SK-N-SH treated with all-trans-retinoic acid at 6 μM for 48 hours (cell line): ENCODE results near the gene TSPO.

ENCODE experiments used
- ATAC-seq: fragments of 200-7000 bp; cut with Tn5 transposase; 3 replicates; pipeline ENCODE4 v1.9.1; 2020; ENCODE audit warnings: mild to moderate bottlenecking, moderate library complexity
- ARNTL ChIP-seq: fragments of 450-650 bp; formaldehyde crosslinking; IDR thresholded peaks from 2 replicates; pipeline ENCODE4 v1.5.0; 2020; ENCODE audit warnings: low read depth, mild to moderate bottlenecking, moderate library complexity, borderline replicate concordance
- BACH2 ChIP-seq: fragments of 250-450 bp; sonication (Bioruptor Pico); IDR thresholded peaks from 2 replicates; pipeline ENCODE4 v1.9.0; 2021; ENCODE audit warnings: mild to moderate bottlenecking, borderline replicate concordance
- CSDC2 ChIP-seq: fragments of 250-450 bp; sonication (Bioruptor Pico); IDR thresholded peaks from 2 replicates; pipeline ENCODE4 v1.5.0; 2020; ENCODE audit warnings: mild to moderate bottlenecking, moderate library complexity
- GLIS3 ChIP-seq: fragments of 250-450 bp; sonication (Bioruptor Pico); IDR thresholded peaks from 2 replicates; pipeline ENCODE4 v1.5.0; 2020; ENCODE audit warnings: mild to moderate bottlenecking, moderate library complexity
- ISL1 ChIP-seq: fragments of 250-450 bp; sonication (Bioruptor Pico); IDR thresholded peaks from 2 replicates; pipeline ENCODE4 v2.1.2; 2022; ENCODE audit warnings: mild to moderate bottlenecking, moderate library complexity
- OSR1 ChIP-seq: fragments of 250-450 bp; sonication (Bioruptor Pico); IDR thresholded peaks from 2 replicates; pipeline ENCODE4 v1.8.0; 2022; ENCODE audit warnings: moderate library complexity, mild to moderate bottlenecking, inconsistent platforms
- PPARA ChIP-seq: fragments of 250-450 bp; sonication (Bioruptor Pico); IDR thresholded peaks from 2 replicates; pipeline ENCODE4 v1.5.0; 2020; ENCODE audit warnings: mild to moderate bottlenecking, borderline replicate concordance
- RARB ChIP-seq: fragments of 250-450 bp; sonication (Bioruptor Pico); IDR thresholded peaks from 2 replicates; pipeline ENCODE4 v1.8.0; 2021; ENCODE audit warnings: mild to moderate bottlenecking, moderate library complexity
- SNAI2 ChIP-seq: fragments of 250-450 bp; sonication (Bioruptor Pico); IDR thresholded peaks from 2 replicates; pipeline ENCODE4 v1.5.0; 2020; ENCODE audit warnings: mild to moderate bottlenecking, moderate library complexity
- TCF4 ChIP-seq: fragments of 250-450 bp; sonication (Bioruptor Pico); IDR thresholded peaks from 2 replicates; pipeline ENCODE4 v1.8.0; 2021; ENCODE audit warnings: mild to moderate bottlenecking, moderate library complexity, borderline replicate concordance
- TOX ChIP-seq: fragments of 250-450 bp; sonication (Bioruptor Pico); IDR thresholded peaks from 2 replicates; pipeline ENCODE4 v1.8.0; 2021; ENCODE audit warnings: mild to moderate bottlenecking, moderate library complexity, borderline replicate concordance
- ZFP3 ChIP-seq: fragments of 250-450 bp; sonication (Bioruptor Pico); IDR thresholded peaks from 2 replicates; pipeline ENCODE4 v1.5.0; 2020; ENCODE audit warnings: mild to moderate bottlenecking, moderate library complexity
- ZFP30 ChIP-seq: fragments of 450-650 bp; formaldehyde crosslinking; IDR thresholded peaks from 2 replicates; pipeline ENCODE4 v1.5.0; 2022; ENCODE audit warnings: mild to moderate bottlenecking, moderate library complexity
- TF ChIP-seq, protein P1 (sequence below): fragments of 250-450 bp; sonication (Bioruptor Pico); IDR thresholded peaks from 2 replicates; pipeline ENCODE4 v1.5.0; 2020; ENCODE audit warnings: mild to moderate bottlenecking, moderate library complexity
- TF ChIP-seq, protein P2 (sequence below): fragments of 250-450 bp; sonication (Bioruptor Pico); IDR thresholded peaks from 2 replicates; pipeline ENCODE4 v1.5.1; 2021; ENCODE audit warnings: mild to moderate bottlenecking, moderate library complexity
- TF ChIP-seq, protein P3 (sequence below): fragments of 250-450 bp; sonication (Bioruptor Pico); IDR thresholded peaks from 2 replicates; pipeline ENCODE4 v1.8.0; 2021; ENCODE audit warnings: low read depth, mild to moderate bottlenecking, moderate library complexity, borderline replicate concordance
- TF ChIP-seq, protein P4 (sequence below): fragments of 250-450 bp; sonication (Bioruptor Pico); IDR thresholded peaks from 2 replicates; pipeline ENCODE4 v1.5.1; 2020; ENCODE audit warnings: low read depth, mild to moderate bottlenecking, moderate library complexity

The TSPO gene

DNA sequence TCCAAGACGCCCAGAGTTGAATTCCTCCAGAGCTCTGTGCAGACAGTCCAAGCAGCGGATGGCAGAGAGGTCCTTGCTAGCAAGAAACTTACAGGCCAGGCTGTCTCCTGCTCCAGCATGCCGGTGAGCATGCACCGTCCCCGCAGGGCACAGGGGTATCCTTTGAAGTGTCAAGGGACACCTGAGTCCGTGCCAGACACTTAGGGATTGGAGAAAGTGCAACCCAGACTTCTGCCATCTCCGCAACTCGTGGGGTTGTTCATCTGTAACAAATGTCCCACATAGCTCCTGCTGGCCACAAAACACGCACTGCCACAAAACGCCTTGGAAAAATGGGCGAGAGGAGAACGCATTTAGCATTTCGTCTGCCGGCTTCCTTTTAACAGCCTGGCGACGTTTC, 13.3 kb downstream of the TSPO start:
- ATAC-seq: no peak; the same call in 1 of the 3 replicates
- TF ChIP-seq CSDC2: no peak

DNA sequence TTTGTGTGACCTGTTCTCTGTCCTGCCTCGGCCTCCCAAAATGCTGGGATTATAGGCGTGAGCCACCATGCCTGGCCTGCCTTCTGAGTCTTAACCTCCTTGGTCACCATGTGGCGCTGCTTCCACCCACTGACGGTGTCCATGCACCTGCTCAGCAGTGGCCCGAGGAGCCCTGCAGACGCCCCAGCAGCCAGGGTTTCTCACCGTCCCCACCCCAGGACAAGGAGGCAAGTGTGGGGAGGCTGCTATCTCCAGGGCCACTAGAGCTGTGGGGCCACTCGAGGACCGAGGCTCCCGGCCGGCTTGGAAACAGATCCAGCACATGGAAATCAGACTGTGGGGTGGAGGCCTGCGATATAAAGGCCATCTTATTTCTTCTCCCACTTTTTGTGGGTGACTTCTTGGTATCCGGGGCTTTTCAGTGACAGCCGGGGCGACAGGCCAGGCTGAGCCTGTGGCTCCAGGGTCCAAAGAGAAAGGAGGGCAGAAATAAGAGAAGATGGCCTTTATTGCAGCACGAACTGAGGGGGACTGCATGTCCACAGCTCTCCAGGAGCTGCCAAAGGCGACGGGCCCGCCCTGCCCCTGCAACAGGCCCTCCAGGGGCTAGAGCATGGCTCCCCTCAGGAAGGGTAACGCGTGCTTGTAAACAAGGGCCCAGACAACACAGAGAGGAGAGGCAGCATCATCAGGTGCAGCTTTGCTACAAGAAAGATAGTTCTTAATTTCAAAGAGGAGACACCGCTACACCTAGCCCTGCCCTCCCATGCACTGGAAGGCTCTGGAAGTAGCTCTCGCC, 15.0 kb downstream of the TSPO start:
- no peak for ATAC-seq
- TF ChIP-seq, protein P1, sequence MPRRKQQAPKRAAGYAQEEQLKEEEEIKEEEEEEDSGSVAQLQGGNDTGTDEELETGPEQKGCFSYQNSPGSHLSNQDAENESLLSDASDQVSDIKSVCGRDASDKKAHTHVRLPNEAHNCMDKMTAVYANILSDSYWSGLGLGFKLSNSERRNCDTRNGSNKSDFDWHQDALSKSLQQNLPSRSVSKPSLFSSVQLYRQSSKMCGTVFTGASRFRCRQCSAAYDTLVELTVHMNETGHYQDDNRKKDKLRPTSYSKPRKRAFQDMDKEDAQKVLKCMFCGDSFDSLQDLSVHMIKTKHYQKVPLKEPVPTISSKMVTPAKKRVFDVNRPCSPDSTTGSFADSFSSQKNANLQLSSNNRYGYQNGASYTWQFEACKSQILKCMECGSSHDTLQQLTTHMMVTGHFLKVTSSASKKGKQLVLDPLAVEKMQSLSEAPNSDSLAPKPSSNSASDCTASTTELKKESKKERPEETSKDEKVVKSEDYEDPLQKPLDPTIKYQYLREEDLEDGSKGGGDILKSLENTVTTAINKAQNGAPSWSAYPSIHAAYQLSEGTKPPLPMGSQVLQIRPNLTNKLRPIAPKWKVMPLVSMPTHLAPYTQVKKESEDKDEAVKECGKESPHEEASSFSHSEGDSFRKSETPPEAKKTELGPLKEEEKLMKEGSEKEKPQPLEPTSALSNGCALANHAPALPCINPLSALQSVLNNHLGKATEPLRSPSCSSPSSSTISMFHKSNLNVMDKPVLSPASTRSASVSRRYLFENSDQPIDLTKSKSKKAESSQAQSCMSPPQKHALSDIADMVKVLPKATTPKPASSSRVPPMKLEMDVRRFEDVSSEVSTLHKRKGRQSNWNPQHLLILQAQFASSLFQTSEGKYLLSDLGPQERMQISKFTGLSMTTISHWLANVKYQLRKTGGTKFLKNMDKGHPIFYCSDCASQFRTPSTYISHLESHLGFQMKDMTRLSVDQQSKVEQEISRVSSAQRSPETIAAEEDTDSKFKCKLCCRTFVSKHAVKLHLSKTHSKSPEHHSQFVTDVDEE (CRISPR knock-in tag): no peak
- no peak for TF ChIP-seq RARB (CRISPR knock-in tag)

DNA sequence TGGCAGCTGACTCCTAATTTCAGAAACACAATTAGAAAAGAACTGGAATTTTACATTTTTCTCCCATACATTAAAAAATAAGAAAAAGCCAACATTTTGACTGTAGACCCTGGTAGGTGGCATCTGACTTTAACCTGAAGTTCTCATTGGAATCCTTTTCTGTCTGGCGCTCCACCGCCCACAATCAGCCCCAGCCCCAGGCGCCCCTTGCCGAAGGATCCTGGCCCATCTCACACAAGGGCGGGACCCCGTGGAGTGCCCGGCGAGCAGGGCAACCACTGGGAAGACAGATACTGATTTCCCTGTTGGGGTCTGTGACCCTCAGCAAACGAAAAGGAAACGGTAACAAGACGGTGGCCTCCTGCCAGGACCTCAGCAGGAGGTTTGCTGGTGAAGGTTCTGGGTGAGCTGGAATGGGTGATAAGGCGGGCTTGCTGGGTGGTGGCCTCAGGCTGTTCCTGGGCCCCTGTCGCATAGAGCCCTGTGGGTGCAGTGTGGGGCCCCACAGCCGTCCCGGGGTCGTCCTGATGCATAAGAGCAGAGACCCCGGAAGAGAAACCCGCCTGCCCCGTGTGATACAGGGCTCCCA, 15.7 kb downstream of the TSPO start:
- TF ChIP-seq, protein P2, sequence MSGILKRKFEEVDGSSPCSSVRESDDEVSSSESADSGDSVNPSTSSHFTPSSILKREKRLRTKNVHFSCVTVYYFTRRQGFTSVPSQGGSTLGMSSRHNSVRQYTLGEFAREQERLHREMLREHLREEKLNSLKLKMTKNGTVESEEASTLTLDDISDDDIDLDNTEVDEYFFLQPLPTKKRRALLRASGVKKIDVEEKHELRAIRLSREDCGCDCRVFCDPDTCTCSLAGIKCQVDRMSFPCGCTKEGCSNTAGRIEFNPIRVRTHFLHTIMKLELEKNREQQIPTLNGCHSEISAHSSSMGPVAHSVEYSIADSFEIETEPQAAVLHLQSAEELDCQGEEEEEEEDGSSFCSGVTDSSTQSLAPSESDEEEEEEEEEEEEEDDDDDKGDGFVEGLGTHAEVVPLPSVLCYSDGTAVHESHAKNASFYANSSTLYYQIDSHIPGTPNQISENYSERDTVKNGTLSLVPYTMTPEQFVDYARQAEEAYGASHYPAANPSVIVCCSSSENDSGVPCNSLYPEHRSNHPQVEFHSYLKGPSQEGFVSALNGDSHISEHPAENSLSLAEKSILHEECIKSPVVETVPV (CRISPR knock-in tag): no peak
- TF ChIP-seq ZFP30 (no peak), RARB (CRISPR knock-in tag) (no peak), SNAI2 (CRISPR knock-in tag) (no peak)
- TF ChIP-seq, protein P3, sequence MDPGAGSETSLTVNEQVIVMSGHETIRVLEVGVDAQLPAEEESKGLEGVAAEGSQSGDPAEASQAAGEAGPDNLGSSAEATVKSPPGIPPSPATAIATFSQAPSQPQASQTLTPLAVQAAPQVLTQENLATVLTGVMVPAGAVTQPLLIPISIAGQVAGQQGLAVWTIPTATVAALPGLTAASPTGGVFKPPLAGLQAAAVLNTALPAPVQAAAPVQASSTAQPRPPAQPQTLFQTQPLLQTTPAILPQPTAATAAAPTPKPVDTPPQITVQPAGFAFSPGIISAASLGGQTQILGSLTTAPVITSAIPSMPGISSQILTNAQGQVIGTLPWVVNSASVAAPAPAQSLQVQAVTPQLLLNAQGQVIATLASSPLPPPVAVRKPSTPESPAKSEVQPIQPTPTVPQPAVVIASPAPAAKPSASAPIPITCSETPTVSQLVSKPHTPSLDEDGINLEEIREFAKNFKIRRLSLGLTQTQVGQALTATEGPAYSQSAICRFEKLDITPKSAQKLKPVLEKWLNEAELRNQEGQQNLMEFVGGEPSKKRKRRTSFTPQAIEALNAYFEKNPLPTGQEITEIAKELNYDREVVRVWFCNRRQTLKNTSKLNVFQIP (CRISPR knock-in tag): no peak
- TF ChIP-seq, all 23 proteins: peak for 0
- no peak for ATAC-seq

DNA sequence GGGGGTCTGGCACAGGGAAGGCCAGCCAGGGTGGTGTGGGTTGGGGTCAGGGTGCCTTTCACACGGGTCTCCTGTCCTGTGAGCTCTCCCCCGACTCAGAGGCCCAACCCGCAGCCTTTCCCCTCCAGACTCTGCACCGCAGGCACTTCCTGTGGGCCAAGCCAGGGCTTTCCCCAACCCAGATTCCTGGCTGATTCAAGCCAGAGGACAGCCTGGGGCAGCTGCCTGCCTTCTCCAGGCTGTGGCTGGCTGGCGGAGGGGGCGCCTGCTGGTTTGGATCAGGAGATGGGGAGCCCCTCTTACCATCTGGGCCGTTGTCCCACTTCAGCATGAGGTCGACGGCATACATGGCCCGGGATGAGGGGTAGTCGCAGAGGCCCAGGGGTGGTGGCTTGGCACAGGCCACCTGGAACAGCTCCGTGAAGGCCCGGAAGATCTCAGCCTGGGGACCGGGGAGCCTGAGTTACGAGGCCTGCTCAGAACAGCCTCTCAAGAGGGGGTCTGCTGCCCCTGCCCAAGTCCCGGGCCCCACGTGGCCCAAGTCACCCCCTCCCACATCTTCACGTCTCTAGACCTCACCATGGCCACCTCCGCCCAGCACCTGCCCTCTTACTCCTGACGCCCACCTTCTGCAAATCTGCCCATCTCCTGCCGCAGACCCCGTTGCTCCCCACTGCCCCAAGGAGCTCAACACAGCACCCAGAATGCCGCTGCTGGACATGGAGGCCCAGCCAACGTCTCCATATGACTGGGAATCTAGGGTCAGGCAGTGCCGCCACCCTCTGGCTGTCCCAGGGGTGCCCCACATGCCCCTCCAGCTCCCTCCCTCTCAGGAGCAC, 17.3 kb downstream of the TSPO start:
- TF ChIP-seq GLIS3 (CRISPR knock-in tag) (no peak), ARNTL (CRISPR knock-in tag) (no peak), OSR1 (CRISPR knock-in tag) (no peak), ZFP30 (no peak), BACH2 (no peak)
- TF ChIP-seq, protein P4, sequence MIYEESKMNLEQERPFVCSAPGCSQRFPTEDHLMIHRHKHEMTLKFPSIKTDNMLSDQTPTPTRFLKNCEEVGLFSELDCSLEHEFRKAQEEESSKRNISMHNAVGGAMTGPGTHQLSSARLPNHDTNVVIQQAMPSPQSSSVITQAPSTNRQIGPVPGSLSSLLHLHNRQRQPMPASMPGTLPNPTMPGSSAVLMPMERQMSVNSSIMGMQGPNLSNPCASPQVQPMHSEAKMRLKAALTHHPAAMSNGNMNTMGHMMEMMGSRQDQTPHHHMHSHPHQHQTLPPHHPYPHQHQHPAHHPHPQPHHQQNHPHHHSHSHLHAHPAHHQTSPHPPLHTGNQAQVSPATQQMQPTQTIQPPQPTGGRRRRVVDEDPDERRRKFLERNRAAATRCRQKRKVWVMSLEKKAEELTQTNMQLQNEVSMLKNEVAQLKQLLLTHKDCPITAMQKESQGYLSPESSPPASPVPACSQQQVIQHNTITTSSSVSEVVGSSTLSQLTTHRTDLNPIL (CRISPR knock-in tag): no peak
- no peak for ATAC-seq

DNA sequence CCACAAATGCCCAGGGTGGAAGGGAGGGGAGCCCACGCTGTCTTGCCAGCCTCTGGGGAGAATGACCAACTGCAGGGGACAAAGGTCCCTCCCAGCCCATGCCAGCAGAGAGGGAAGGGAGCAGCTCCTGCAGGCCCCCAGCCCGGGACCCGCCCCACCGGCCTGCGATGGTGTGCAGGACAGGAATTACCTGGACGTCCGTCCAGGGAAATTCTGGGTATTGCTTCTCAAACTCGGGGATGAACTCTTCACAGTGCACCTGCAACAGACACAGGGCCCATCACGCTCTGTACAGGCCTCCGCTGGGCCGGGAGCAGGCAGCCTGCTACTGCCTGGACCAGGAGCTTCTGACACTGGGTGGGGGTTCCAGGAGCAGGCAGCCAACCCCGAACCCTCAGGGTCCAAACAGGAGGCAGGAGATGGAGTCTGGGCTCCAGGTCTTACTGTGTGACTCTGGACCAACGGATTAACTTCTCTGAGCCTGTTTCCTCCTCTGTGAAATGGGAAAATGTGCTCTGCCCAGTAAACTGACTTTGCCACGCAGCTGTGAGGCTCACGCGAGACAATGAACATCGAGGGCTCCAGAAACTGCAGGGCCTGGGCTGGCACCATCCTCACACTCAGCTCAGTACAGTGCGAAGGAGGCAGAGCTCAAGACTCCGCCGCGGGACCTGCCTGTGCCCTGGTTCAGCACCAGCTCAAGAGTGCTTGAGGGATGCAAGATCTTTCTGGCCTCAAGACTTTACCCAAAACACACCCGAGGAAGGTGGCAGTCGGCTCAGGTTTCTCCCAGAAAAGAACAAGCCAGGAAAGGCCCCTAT, 18.2 kb downstream of the TSPO start:
- TF ChIP-seq TCF4 (CRISPR knock-in tag): no peak
- TF ChIP-seq, protein P3 (CRISPR knock-in tag): no peak
- TF ChIP-seq OSR1 (CRISPR knock-in tag): no peak
- TF ChIP-seq TOX: no peak
- no peak for TF ChIP-seq ISL1 (CRISPR knock-in tag)
- TF ChIP-seq SNAI2 (CRISPR knock-in tag): no peak
- no peak for TF ChIP-seq ZFP3 (CRISPR knock-in tag)
- no peak for TF ChIP-seq RARB (CRISPR knock-in tag)
- TF ChIP-seq PPARA (CRISPR knock-in tag): no peak
- no peak for ATAC-seq
